D721Med (cell line): ENCODE results near the gene SURF6.
"Not testable (repeated sequence)": the region's sequence is repeated elsewhere in the genome, so short reads cannot be mapped to it uniquely, and the experiment has no call there.

Source experiments
- DNase-seq: peaks from one replicate; pipeline ENCODE4 v3.0.0; 2011; ENCODE audit warnings: low spot score; ENCODE audit not compliant: insufficient read length
- FAIRE-seq: peaks from 2 replicates; lab custom pipeline; 2011; peaks lifted over from hg19 to GRCh38; lab: Jason Lieb, UNC
- CTCF ChIP-seq: IDR thresholded peaks from 2 replicates; pipeline ENCODE4 v1.5.1; 2012; ENCODE audit warnings: mild to moderate bottlenecking, control low read depth; ENCODE audit not compliant: insufficient read depth; ENCODE audit errors: missing control alignments

Gene SURF6

GRCh38 chr9:133301253-133302230, 34.4 kb downstream of the SURF6 start:
- no peak for DNase-seq
- no peak for TF ChIP-seq CTCF
- FAIRE-seq, result no peak

GRCh38 chr9:133299996-133300395, 36.0 kb downstream of the SURF6 start:
- not testable (repeated sequence) for FAIRE-seq, DNase-seq

- no peak for DNase-seq
- no peak for TF ChIP-seq CTCF
- FAIRE-seq, result no peak
Observed at GRCh38 chr9:133294257-133294656, 41.7 kb downstream of the SURF6 start.

GRCh38 chr9:133290751-133291302, 45.2 kb downstream of the SURF6 start:
- no peak for TF ChIP-seq CTCF
- FAIRE-seq, result no peak
- no peak for DNase-seq

GRCh38 chr9:133286523-133286922, 49.5 kb downstream of the SURF6 start:
- no peak for DNase-seq
- no peak for TF ChIP-seq CTCF
- no peak for FAIRE-seq

- TF ChIP-seq CTCF, result no peak
- DNase-seq (no peak), FAIRE-seq (no peak)
Observed at GRCh38 chr9:133285252-133285775, 50.7 kb downstream of the SURF6 start.

GRCh38 chr9:133284362-133284761, 51.6 kb downstream of the SURF6 start:
- DNase-seq (no peak), FAIRE-seq (no peak)
- TF ChIP-seq CTCF, result no peak

GRCh38 chr9:133283255-133284032, 52.5 kb downstream of the SURF6 start:
- FAIRE-seq, result not testable (repeated sequence)

More at GRCh38 chr9:133283255-133284032, 52.5 kb downstream of the SURF6 start:
- DNase-seq, result not testable (repeated sequence)
